Measurements from ENCODE around the gene ARL15. TPM values are rescaled to one million over a fixed set of nuclear protein-coding genes. Genes with fewer than 3 reads are reported as not detected.

ARL15 gene
- total RNA-seq, 1 donor from 2014 or later: 102 TPM

DNA sequence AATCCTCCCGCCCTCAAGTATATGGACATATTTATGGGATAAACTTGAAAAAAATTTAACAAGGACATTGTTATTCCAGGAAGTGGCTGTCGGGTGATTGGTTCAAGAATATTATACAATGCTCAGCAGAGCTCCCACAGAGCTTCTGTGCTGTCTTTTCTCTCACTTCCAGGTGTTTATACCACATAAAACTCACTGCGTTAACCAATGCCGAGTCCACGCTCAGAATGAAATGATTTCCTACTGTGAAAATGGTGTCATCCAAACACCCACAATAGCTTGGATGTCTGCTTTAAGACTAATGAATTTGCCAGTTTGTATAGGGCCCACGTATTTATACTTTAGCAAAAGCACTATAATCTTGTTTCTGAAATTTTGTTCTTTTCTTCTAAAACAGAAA is 381.7 kb downstream of the ARL15 start:
- H3K4me3 Mint-ChIP-seq (ENCODE audit: unreplicated experiment): no peak overlapping the region
- H3K9me3 Mint-ChIP-seq (ENCODE audit: unreplicated experiment): no peaks in the 10 kb centered on the region
- H3K27me3 Mint-ChIP-seq (ENCODE audit: unreplicated experiment): peaks cover 2% of the 10 kb centered on the region
- no peak overlapping the region for H3K27ac Mint-ChIP-seq (ENCODE audit: unreplicated experiment)
- H3K4me1 Mint-ChIP-seq (ENCODE audit: unreplicated experiment): peaks cover 11% of the 10 kb centered on the region
- DNase-seq (ENCODE audit: low spot score): no peak
- TF ChIP-seq, protein P1, sequence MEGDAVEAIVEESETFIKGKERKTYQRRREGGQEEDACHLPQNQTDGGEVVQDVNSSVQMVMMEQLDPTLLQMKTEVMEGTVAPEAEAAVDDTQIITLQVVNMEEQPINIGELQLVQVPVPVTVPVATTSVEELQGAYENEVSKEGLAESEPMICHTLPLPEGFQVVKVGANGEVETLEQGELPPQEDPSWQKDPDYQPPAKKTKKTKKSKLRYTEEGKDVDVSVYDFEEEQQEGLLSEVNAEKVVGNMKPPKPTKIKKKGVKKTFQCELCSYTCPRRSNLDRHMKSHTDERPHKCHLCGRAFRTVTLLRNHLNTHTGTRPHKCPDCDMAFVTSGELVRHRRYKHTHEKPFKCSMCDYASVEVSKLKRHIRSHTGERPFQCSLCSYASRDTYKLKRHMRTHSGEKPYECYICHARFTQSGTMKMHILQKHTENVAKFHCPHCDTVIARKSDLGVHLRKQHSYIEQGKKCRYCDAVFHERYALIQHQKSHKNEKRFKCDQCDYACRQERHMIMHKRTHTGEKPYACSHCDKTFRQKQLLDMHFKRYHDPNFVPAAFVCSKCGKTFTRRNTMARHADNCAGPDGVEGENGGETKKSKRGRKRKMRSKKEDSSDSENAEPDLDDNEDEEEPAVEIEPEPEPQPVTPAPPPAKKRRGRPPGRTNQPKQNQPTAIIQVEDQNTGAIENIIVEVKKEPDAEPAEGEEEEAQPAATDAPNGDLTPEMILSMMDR (IDR thresholded peaks at IDR 0.05; ENCODE audit: unreplicated experiment): no peak
- no peaks in the 10 kb centered on the region for H3K36me3 Mint-ChIP-seq (ENCODE audit: low read depth, unreplicated experiment)

DNA sequence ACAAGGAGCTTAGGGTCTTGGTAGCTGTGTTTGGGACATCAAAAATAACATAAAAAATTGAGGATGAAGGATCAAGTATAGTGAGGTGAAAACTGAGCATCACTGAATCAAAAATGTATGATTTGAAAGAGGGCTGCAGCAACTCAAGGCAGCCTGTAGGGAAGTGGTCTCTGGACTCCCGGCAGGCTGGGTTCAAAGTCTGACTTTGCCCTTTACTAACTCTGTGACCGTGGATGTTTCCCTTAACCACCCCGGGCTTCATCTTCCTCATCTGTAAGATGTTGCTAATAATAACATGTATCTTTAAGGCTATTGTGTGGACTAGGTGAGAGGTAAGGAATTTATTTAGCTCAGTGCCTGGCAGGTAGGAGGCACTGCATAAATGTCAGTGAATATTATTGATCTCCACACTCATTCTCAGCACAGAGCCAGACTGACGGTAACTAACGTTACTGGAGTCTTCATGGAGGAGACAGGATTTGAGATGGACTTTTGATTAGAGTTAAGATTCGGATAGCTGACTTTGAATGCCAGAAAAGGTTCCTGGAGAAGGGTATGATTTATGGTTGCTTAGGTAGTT is 382.6 kb downstream of the ARL15 start:
- Mint-ChIP-seq H3K36me3 (ENCODE audit: low read depth, unreplicated experiment) (no peaks in the 10 kb centered on the region), H3K4me1 (ENCODE audit: unreplicated experiment) (peaks cover 11% of the 10 kb centered on the region), H3K4me3 (ENCODE audit: unreplicated experiment) (no peak overlapping the region), H3K27ac (ENCODE audit: unreplicated experiment) (no peak overlapping the region), H3K27me3 (ENCODE audit: unreplicated experiment) (peaks cover 2% of the 10 kb centered on the region), H3K9me3 (ENCODE audit: unreplicated experiment) (no peaks in the 10 kb centered on the region)
- no peak for DNase-seq (ENCODE audit: low spot score)
- TF ChIP-seq, protein P1 (IDR thresholded peaks at IDR 0.05; ENCODE audit: unreplicated experiment): no peak

DNA sequence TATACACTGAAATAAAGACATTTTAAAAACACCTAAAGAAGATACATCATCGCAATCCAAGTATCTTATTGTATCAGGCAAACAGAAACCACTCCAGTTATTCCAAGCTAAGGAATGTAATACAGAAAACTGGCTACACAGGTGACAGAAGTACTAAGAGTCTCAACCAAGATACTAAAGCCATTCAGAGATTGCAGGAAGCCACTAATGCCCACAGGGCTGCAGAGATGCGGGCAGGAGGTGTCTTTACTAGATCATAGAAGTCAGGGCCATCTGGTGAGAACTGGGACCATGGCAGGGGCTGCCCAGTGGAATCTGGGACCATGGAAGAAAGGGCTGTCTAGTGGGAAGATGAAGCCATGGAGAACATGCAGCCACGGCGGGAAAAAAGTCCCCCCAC is 384.3 kb downstream of the ARL15 start:
- Mint-ChIP-seq H3K9me3 (ENCODE audit: unreplicated experiment) (no peaks in the 10 kb centered on the region), H3K4me3 (ENCODE audit: unreplicated experiment) (no peak overlapping the region), H3K27me3 (ENCODE audit: unreplicated experiment) (peaks cover 2% of the 10 kb centered on the region), H3K4me1 (ENCODE audit: unreplicated experiment) (peaks cover 9% of the 10 kb centered on the region), H3K27ac (ENCODE audit: unreplicated experiment) (no peak overlapping the region), H3K36me3 (ENCODE audit: low read depth, unreplicated experiment) (peaks cover 7% of the 10 kb centered on the region)
- TF ChIP-seq, protein P1 (IDR thresholded peaks at IDR 0.05; ENCODE audit: unreplicated experiment): no peak
- no peak for DNase-seq (ENCODE audit: low spot score)

DNA sequence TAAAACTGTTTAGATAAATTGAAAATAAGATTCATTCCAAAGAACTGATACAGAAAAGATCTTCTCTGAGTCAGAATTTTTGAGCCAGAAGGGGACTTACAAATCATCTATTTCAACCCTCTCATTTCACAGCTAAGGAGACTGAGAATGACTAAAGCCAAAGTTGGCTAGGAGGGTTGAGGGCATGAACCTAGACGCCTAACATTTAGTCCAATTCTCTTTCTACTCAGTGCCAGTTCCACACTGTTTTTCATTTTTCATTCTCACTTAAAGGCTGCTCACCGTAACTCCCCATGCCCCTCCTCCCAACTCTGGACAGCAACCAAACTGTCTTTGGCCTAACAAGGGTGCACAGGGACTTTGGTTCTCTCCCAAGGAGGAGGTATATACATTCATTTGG is 386.0 kb downstream of the ARL15 start:
- H3K27me3 Mint-ChIP-seq (ENCODE audit: unreplicated experiment): peaks cover 2% of the 10 kb centered on the region
- H3K27ac Mint-ChIP-seq (ENCODE audit: unreplicated experiment): no peak overlapping the region
- H3K36me3 Mint-ChIP-seq (ENCODE audit: low read depth, unreplicated experiment): peaks cover 7% of the 10 kb centered on the region
- no peak for DNase-seq (ENCODE audit: low spot score)
- H3K4me3 Mint-ChIP-seq (ENCODE audit: unreplicated experiment): no peak overlapping the region
- H3K4me1 Mint-ChIP-seq (ENCODE audit: unreplicated experiment): peaks cover under 1% of the 10 kb centered on the region
- H3K9me3 Mint-ChIP-seq (ENCODE audit: unreplicated experiment): no peaks in the 10 kb centered on the region
- TF ChIP-seq, protein P1 (IDR thresholded peaks at IDR 0.05; ENCODE audit: unreplicated experiment): no peak

DNA sequence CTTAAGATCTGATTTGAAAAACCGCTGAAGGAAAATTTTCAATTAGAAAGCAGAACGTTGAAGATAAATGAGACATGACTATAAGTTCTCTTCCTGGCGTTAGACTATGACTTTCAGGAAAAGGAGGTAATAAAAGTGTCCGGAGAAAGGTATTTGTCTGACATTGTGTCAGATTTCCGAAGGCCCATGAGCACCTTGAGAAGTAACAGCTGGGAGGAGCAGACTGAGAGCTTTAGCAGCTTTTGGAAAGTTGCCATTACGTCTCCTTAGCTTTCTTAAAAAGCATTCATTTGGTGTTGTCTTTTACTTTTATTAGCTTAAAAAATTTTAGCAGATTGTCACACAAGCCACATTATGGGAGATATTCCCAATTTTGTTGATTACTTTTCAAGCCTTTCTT is 386.4 kb downstream of the ARL15 start:
- TF ChIP-seq, protein P1 (IDR thresholded peaks at IDR 0.05; ENCODE audit: unreplicated experiment): no peak
- H3K36me3 Mint-ChIP-seq (ENCODE audit: low read depth, unreplicated experiment): peaks cover 7% of the 10 kb centered on the region
- no peaks in the 10 kb centered on the region for H3K9me3 Mint-ChIP-seq (ENCODE audit: unreplicated experiment)
- H3K4me1 Mint-ChIP-seq (ENCODE audit: unreplicated experiment): peaks cover 3% of the 10 kb centered on the region
- no peak overlapping the region for H3K27ac Mint-ChIP-seq (ENCODE audit: unreplicated experiment)
- no peak overlapping the region for H3K4me3 Mint-ChIP-seq (ENCODE audit: unreplicated experiment)
- H3K27me3 Mint-ChIP-seq (ENCODE audit: unreplicated experiment): peaks cover 2% of the 10 kb centered on the region
- DNase-seq (ENCODE audit: low spot score): no peak

Data from endothelial cell (in vitro differentiated cells).